Left ventricle myocardium inferior (tissue), 1 donor: ENCODE results near the gene LHB. TPM values are rescaled to one million over a fixed set of nuclear protein-coding genes. Genes with fewer than 3 reads are reported as not detected.

ENCODE experiments used
- DNase-seq: peaks from one replicate; pipeline ENCODE4 v3.0.0-alpha.2; 2020
- H3K27ac ChIP-seq: fragments of 200-600 bp; replicated peaks from 2 replicates; pipeline ENCODE4 v1.8.0; 2021
- H3K27me3 ChIP-seq: fragments of 200-600 bp; 2 replicates; pipeline ENCODE4 v1.8.0; 2021; ENCODE audit warnings: low read depth
- H3K36me3 ChIP-seq: fragments of 200-600 bp; 2 replicates; pipeline ENCODE4 v1.8.0; 2021
- H3K4me1 ChIP-seq: fragments of 200-600 bp; 2 replicates; pipeline ENCODE4 v1.8.0; 2021
- H3K4me3 ChIP-seq: fragments of 200-600 bp; 2 replicates; pipeline ENCODE4 v1.8.0; 2021; ENCODE audit warnings: mild to moderate bottlenecking, moderate library complexity
- H3K9me3 ChIP-seq: fragments of 200-600 bp; replicated peaks from 2 replicates; pipeline ENCODE4 v1.8.0; 2021
- CTCF ChIP-seq: fragments of 200-600 bp; IDR thresholded peaks from 2 replicates; pipeline ENCODE4 v1.8.0; 2021; ENCODE audit warnings: antibody characterized with exemption, mild to moderate bottlenecking, borderline replicate concordance
- intact Hi-C: fragments of 100-400 bp; cut with micrococcal nuclease; formaldehyde crosslinking; loops from one replicate; pipeline ENCODE4 v1.11.0; 2022
- microRNA-seq: library from miRNA; unstranded; fragments of <30 nt; microRNA quantifications from one replicate; pipeline ENCODE4 v1.2.0, GENCODE V29; 2020
- total RNA-seq: library from RNA; stranded (reverse); fragmentation: NEBNext Ultra II Directional; extraction: Animal tissue kit (Norgen Biotek cat#: 25700); gene quantifications from one replicate; pipeline ENCODE4 v1.2.1, GENCODE V29; 2021
- donor health status: DM: no; HTN: yes; CAD: no; lungs with severe emphysema.

LHB gene
- total RNA-seq, 1 donor from 2014 or later, result not detected

- H3K4me3 ChIP-seq, result no peak overlapping the region
- intact Hi-C loops, result no loop called here
- TF ChIP-seq CTCF, result no peak
- no peaks in the 10 kb centered on the region for H3K9me3 ChIP-seq
- peaks cover 79% of the 10 kb centered on the region for H3K4me1 ChIP-seq
- peaks cover 62% of the 10 kb centered on the region for H3K36me3 ChIP-seq
- peak overlapping the region; percentile 94 for H3K27ac ChIP-seq
- no peaks in the 10 kb centered on the region for H3K27me3 ChIP-seq
- no peak for DNase-seq
Measured at GRCh38 chr19:48968179-48968661, 48.7 kb downstream of the LHB start.

- H3K4me3 ChIP-seq, result peak overlapping the region; percentile 88
- intact Hi-C loops, result no loop called here
- H3K9me3 ChIP-seq, result no peaks in the 10 kb centered on the region
- TF ChIP-seq CTCF, result no peak
- DNase-seq, result peak; percentile 36
- no peaks in the 10 kb centered on the region for H3K27me3 ChIP-seq
- peak overlapping the region; percentile 94 for H3K27ac ChIP-seq
- H3K4me1 ChIP-seq, result peaks cover 81% of the 10 kb centered on the region
- peaks cover 56% of the 10 kb centered on the region for H3K36me3 ChIP-seq
Measured at GRCh38 chr19:48967346-48968178, 49.3 kb downstream of the LHB start.

- DNase-seq, result no peak
- Histone ChIP-seq H3K4me1 (peaks cover 88% of the 10 kb centered on the region), H3K27ac (peak overlapping the region; percentile 94), H3K27me3 (no peaks in the 10 kb centered on the region), H3K4me3 (peak overlapping the region; percentile 88), H3K9me3 (no peaks in the 10 kb centered on the region), H3K36me3 (peaks cover 48% of the 10 kb centered on the region)
- intact Hi-C loops, result no loop called here
- TF ChIP-seq CTCF, result no peak
Measured at GRCh38 chr19:48966541-48967345, 50.1 kb downstream of the LHB start.

Small RNA genes lying within 50 kb of the gene (microRNA-seq; reads per million reads assigned to microRNA genes)
- not detected for gene MIR6798

Other genes starting within 250 kb of the LHB start
- gene BCAT2, start 206.1 kb downstream of the LHB start, total RNA-seq, result 70.8 TPM
- 1.8 TPM for gene HSD17B14, start 180.6 kb downstream of the LHB start, total RNA-seq
- gene PLEKHA4, start 148.5 kb downstream of the LHB start, total RNA-seq, result 24.7 TPM
- gene PPP1R15A, start 144.7 kb downstream of the LHB start, total RNA-seq, result 76.4 TPM
- 0.55 TPM for gene TULP2, start 118.3 kb downstream of the LHB start, total RNA-seq
- gene NUCB1, start 116.8 kb downstream of the LHB start, total RNA-seq, result 221 TPM
- gene DHDH, start 83.4 kb downstream of the LHB start, total RNA-seq, result not detected
- gene BAX, start 62.2 kb downstream of the LHB start, total RNA-seq, result 25.5 TPM
- gene FTL, start 51.8 kb downstream of the LHB start, total RNA-seq, result 834 TPM
- 138 TPM for gene GYS1, start 23.8 kb downstream of the LHB start, total RNA-seq
- gene RUVBL2, start 23.2 kb downstream of the LHB start, total RNA-seq, result 44.4 TPM
- not detected for gene CGB3, start 7.2 kb upstream of the LHB start, total RNA-seq
- gene CGB2, start 14.8 kb upstream of the LHB start, total RNA-seq, result not detected
- gene CGB1, start 19.8 kb upstream of the LHB start, total RNA-seq, result not detected
- not detected for gene CGB5, start 26.8 kb upstream of the LHB start, total RNA-seq
- gene CGB8, start 32.0 kb upstream of the LHB start, total RNA-seq, result not detected
- gene CGB7, start 40.7 kb upstream of the LHB start, total RNA-seq, result not detected
- gene NTF4, start 47.7 kb upstream of the LHB start, total RNA-seq, result not detected
- 0.66 TPM for gene KCNA7, start 55.6 kb upstream of the LHB start, total RNA-seq
- gene SNRNP70, start 68.4 kb upstream of the LHB start, total RNA-seq, result 115 TPM
- gene LIN7B, start 97.3 kb upstream of the LHB start, total RNA-seq, result 23.4 TPM
- gene C19orf73, start 102.1 kb upstream of the LHB start, total RNA-seq, result 1.6 TPM
- 5.7 TPM for gene PPFIA3, start 102.5 kb upstream of the LHB start, total RNA-seq
- gene HRC, start 138.3 kb upstream of the LHB start, total RNA-seq, result 1,040 TPM
- gene TRPM4, start 140.7 kb upstream of the LHB start, total RNA-seq, result 31.5 TPM